DMS53 (cell line): ENCODE results near the gene CAPG.
A peak's percentile ranks its signal among the peaks of the same experiment; 100 is the strongest.
"Not testable (repeated sequence)": the region's sequence is repeated elsewhere in the genome, so short reads cannot be mapped to it uniquely, and the experiment has no call there.

Source experiments
- DNase-seq: peaks from one replicate; lab custom pipeline; 2025; lab: John Stamatoyannopoulos, UW

The CAPG gene, protein sequence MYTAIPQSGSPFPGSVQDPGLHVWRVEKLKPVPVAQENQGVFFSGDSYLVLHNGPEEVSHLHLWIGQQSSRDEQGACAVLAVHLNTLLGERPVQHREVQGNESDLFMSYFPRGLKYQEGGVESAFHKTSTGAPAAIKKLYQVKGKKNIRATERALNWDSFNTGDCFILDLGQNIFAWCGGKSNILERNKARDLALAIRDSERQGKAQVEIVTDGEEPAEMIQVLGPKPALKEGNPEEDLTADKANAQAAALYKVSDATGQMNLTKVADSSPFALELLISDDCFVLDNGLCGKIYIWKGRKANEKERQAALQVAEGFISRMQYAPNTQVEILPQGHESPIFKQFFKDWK

DNA sequence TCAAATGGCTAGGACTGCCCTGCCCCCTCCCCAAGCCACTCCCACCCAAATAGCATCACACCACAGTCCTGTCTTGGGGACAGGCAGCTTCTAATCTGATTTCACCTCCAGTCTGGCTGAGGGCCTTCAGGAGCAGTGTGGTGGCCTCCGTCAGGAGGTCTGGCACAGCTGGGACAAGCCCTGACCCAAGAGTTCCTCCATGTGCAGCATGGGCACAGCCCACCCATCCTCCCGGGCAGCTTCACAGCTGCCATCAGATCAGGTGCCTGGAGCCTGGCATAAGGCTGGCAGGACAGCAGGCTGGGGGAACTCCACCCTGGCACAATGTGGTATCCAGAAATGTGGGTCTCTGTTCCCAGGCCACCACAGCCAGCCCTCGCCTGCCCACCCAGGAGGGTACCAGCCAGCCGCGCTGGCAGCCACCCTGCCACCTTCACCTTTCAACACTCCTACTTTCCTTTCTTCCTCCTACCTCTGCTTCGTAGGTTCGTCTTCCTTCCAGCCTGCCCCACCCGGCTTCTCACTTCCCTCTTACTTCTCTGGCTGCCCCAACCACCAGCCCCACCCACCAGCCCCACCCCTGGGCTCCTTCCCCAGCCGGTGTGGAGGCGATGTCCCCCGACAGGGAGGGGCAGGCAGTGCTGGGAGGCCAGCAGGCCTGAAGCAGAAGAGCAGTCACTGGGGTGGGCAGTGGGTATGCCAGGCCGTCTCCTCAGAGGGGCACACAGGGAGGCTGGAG, at the start of gene CAPG:
TSS of gene CAPG (minus strand) at position 522 of the 739 bp plus-strand sequence. CDS start 8,221 bp downstream, outside the sequence.
- no peak for DNase-seq

DNA sequence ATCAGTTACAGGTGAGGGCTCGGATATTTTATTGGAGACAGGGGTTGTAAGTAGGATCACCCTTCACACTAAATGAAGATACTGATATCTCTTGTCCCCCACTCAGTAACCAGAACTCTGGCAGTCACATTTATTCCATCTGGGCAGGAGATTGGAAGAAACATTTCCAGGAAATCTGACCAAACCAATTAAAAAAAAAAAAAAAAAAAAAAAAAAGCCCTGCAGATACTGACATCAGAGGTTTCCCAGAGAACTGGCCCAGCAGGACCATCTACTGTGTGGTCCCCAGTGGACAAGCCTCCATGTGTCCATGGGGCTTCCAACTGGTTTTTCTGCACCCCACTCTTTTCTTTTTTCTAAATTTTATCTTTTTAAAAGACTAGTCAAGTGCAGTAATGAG, 49.6 kb upstream of the CAPG start:
- no peak for DNase-seq

DNA sequence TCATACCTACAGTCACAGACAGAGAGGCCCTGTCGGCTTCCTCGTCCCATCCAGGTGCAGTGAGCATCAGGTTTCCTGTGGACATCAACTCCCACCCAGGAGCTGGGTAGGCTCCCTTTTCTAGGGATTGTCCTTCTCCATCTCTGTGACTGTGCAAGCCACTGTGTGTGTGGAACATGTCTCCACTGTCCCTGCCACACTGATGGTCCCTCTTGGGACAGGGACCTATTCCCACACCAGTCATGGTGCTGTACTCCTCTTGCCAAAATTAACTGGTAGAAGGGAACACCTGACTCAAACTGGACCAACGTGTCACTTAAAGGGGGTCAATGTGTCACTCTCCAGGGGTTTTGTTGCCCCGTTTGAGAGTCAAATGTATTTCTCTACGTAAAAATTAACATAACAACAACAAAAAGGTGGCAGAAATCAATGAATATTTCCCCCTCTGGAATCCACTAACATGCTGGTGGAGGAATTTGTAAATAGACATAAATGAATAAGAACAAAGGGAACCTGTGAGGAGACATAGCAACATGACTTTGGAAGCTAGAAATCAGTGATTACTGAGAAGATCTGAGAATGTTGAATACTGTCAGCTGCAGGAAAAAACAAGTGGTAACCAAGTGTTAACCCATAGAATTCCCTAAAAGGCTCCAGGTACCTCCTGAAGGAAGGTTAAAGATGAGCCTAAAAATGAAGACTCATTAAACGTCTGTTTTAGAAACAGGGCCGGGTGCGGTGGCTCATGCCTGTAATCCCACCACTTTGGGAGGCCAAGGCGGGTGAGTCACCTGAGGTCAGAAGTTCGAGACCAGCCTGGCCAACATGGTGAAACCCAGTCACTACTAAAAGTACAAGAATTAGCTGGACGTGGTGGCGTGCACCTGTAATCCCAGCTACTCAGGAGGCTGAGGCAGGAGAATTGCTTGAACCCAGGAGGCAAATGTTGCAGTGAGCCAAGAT, 48.7 kb upstream of the CAPG start:
- DNase-seq, result no peak

DNA sequence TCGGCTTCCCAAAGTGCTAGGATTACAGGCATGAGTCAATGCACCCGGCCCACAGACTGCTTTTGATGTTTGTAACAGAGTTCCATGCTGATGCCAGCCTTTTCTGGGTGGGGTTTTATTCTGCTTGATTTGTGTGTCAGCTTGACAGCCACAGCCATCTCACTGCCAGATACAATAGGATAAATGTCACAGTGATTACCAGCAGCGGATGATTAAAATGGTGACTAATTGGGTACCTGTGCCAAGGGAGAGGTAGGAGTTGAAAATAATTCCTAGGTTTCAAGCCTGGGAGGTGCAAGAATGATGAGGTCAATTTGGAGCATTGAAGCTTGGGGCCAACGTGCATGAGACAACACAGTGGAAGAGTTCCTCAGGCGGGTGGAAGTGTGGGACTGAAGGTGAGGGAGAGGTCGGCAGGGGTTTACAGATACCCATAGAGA, 47.7 kb upstream of the CAPG start:
- DNase-seq, result no peak

DNA sequence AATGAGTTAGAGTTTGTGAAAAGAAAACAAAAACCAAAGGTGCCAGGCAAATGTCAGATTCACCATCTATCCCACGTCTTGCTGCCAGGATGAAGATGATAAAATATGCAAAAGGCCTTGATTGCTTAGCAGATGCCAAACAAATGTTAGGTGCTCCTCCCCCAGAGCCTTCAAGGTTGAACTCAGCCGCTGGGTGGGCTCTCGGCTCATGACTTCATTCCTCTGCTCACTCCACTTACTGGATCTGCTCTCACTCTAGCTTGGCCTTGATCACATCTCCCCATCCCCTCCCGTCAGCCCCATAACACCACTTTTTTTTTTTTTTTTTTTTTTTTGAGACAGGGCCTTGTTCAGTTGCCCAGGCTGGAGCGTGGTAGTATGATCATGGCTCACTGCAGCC, 46.9 kb upstream of the CAPG start:
- DNase-seq, result no peak

DNA sequence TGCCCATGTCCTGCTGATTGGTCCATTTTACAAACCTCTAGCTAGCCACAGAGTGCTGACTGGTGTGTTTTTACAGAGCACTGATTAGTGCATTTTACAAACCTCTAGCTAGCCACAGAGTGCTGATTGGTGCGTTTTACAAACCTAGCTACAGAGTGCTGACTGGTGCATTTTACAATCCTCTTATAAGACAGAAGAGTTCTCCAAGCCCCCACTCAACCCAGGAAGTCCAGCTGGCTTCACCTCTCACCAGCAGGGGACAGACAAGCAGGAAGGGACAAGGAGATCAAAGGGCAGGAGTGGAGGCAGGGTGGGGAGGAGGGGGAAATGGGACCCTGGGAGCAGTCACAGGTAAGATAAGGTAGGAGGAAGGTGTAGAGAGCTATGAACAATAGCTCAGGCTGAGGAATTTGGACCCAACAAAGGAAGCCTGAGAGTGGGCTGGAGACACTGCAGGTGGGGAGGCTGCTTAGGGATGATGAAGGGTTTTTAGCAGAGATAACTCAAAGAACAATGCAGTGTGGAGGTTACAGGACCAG, 45.5 kb upstream of the CAPG start:
- peak; percentile 46 for DNase-seq

DNA sequence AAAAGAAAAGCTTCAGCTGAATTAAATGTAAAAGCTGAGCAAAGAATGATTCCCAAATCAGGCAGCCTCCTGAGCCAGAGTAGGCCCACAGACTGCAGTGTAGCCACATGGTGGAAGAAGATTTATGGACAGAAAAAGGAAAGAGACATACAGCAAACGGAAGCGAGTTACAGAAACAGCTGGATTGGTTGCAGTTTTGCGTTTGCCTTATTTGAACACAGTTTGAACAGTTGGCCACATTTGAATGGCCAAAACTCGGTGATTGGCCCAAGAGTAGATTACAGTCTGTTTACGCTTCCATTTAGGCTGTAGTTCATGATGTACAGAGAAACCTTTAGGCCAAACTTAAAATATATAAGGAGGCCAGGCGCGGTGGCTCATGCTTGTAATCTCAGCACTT, 43.4 kb upstream of the CAPG start:
- no peak for DNase-seq

DNA sequence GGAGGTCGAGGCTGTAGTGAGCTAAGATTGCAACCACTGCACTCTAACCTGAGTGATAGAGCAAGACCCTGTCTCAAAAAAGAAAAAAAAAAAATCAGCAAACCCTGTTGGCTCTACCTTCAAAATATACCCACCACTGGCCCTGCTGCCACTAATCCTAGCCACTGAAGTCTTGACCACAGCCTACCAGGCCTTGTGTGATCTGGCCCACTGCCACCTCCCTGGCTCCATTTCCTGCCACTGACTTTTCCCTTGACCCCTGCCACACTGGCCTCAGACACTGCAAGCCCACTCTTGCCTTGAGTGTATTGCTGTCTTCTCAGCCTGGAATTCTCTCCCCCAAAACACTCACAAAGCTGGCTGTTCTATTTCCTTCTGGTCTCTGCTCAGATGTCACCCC, 42.1 kb upstream of the CAPG start:
- no peak for DNase-seq

DNA sequence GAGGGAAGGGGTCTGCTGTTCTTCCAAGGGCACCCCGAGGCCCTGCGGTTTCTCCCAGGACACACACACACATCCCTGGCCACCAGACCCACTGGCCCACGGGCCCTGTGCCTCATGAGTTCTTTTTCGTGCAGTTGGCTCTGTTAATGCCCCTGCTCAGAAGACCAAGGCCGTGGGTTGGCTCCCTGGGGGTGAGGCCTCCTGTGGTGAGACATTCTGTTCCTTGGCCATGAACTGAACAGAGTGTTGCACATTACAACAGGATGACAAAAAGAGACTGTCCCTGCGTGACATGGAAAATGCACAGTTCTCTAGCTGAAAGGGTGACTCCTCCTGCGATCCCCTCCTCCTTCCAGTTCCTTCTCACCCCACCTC, 39.0 kb upstream of the CAPG start:
- DNase-seq, result no peak

DNA sequence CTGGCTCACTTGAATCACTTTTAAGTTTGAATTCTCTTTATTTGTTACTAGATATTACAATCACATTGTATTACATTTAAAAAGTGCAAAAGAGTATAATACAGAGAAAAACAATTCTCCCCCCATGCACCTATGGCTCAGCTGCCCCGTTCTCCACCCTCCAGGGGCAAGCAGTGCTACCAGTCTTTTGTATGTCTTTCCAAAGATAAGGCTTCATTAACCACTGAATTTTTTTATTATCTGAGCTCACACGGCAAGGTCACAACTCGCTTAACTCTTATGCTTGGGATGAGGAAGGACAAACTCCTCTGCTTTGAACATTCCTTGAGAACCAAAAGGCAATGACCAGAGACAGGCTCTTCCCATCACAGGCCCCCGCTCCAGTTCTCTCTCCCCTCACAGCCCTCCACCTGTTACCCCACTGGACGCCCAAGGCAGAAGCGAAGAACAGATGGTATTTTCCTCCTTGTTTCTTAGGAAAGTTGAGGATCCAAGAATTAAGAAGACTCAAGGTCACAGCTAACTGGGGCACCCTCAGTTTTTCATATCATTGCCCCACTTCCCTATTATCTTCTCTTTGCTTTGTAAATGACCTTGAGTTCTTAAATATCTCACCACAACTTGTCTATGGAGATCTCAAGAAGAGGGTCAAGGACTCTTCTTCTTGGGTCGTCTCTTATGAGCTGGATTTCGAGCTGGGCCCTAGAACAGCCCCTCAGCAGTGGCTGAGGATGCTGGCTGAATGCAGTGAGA, 38.5 kb upstream of the CAPG start:
- DNase-seq, result no peak

DNA sequence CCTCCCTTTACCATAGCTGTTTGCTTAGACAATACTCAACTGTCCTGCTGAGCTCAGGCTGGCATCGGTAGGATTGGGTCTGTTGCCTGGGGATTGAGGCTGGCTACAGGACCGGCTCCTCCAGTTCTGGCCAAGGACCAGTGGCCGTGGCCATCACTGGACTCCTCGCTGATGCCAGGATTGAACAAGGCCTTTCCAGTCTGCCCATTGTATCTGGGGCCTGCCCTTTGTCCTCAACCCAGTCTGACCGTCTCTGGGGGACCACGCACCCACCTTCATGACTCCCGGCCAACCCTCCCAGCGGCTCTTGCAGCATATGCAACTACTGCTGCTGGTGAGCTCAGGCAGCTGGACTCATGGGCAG, 37.0 kb upstream of the CAPG start:
- no peak for DNase-seq

DNA sequence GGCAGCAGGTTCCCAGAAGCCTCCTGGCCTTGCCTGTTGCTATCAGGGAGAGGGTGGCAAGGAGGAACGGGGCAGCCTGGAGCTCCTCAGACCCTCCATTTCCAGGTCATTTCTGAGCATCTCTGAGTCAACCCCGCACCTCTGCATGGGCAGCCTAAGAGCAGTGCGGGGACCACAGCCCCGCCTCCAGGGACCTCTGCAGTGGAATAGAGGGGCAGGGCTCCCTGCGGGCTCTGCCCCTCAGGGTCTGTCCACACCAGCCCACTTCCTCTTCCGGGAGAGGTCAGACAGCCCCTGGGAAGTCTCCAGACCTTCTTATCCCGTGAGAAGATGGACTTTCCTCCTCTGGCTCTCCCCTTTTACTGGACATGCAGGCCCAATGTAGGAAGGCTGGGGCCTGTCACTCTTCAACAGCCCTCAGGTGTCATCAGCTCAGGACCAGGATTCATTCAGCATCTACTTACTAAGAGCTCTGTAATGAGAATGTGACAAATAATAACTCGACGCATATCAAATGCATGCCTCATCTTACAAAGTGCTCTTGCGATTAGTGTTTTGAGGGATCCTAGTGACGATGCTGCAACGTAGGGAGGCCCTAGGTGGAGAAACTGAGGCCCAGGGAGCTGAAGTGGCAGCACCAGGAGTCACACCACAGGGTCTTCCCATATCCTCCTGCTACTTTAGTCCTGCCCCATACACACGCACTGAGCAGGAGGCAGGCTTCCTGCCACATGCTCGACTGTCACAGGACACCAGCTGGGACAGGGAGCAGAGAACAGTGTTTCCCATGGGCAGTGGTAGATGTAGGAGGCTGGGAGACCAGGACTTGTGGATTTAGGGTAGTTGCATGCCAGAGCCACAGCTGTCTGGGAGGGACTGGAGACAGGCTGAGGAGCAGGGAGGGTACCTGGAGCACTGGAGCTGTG, 36.4 kb upstream of the CAPG start:
- no peak for DNase-seq

DNA sequence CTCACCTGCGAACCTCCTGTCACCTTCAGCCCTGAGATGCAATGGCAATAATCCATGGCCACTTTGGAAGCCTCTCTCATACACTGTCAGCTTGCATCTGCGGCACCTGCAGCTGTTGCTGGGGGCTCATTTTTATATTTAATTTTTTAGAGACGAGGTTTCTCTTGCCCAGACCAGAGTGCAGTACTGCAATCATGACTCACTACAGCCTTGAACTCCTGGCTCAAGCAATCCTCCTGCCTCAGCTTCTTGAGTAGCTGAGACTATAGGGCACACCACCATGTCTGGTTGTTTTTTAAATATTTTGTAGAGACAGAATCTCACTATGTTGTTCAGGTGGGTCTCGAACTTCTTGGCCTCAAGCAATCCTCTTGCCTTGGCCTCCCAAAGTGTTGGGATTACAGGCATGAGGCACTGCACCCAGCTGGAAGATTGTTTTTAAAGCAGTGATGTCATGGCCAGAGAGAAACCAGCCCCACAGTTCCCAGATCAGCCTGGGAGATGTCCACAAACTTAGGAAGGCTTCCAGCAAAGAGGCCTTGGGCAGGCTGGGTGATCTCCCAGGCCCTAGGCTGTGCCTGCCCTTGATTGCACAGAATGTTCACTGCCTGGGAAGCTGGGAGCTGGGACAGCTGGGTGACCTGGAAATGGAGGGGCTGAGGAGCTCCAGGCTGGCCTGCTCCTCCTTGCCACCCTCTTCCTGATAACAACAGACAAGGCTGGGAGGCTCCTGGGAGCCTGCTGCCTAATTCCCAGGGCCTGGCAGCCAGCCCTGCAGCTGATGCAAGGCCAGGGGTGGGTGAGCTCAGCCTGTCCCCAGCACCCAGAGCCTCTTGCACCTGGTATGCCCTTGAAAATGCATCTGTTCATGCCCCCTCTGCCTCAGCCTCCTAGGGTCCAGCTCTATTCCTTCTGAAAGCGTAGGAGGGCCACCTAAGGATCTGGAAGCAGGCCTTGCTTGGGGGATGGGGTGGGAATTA, 35.4 kb upstream of the CAPG start:
- peak; percentile 60 for DNase-seq

DNA sequence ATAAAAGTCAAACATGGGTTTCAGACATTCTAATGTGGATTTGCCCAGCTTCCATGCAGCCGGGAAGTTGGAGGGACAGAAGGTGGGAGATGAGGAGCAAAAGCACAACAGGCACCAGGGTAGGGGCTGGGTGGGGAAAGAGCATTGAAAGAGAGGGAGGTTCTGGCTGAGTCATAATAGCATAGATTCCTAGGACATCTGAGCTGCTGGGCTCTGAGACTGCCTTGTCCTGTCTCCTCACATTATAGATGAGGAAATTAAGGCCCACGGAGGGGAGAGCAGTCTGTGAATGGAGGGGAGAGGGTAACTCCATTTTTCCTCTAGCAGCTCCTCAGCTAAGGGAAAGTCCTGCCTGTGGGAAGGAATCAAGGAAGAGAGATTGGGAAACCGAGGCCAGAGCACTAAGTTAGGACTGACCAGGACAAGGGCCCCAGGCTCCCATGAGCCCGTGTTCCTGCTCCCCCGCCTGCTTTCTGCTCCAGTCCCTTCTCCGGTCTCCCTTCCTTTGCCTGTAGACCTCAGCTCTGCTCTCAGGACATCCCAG, 34.5 kb upstream of the CAPG start:
- DNase-seq, result no peak

DNA sequence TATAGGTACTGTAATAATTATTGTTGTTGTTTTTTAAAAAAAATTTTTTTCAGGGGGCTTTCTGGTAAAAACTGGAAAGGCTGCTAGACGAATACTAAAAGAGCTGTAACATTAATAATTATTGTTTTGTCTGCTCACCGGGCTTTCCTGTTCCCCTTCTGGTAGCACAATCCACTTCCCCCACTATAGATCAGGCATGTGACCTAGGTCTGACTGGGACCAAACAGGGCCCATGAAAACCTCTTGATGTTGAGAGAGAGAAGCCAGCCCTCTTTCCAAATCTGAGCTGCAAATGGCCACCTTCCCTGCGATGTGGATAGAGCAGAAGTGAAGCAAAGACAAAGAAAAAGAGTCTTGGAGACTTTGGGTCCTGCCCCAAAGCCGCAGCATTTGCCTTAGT, 31.7 kb upstream of the CAPG start:
- no peak for DNase-seq

DNA sequence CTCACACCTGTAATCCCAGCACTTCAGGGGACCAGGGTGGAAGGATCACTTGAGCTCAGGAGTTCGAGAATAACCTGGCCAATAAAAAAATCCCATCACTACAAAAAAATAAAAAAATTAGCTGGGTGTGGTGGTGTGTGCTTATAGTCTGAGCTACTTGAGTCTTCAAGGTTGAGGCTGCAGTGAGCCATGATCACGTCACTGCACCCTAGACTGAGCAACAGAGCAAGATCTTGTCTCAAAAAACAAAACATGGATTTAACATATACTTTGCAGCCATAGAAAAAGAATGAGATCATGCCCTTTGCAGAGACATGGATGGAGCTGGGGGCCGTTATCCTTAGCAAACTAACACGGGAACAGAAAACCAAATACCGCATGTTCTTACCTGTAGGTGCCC, 30.6 kb upstream of the CAPG start:
- no peak for DNase-seq

DNA sequence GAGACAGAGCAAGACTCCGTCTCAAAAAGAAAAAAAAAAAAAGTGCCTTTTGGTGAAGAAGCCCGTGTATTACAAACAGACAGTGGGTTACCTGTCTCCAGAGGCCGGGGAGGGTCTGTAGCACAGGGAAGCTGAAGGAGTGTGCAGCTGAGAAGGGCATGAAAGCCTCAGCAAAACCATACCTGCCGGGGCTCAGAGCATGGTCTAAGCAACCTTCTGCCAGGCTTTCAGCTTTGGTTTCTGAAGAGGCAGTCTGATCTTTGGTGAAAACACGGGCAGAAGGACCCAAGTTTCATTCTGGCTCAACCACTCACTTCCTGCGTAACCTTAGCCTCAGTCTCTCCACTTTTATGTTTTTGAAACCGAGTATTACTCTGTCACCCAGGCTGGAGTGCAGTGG, 29.8 kb upstream of the CAPG start:
- DNase-seq, result no peak

DNA sequence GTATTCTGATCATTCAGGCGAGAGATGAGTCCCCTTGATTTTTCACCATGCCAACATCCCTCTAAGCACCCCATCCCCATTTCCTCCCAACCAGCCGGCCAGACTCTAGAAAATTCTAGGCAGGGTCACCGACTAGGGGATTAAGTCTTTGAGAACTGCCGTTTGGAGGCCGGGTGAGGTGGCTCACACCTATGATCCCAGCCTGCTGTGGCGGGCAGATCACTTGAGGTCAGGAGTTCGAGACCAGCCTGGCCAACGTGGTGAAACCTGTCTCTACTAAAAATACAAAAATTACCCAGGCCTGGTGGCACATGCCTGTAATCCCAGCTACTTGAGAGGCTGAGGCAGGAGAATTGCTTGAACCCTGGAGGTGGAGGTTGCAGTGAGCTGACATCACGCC, 29.4 kb upstream of the CAPG start:
- not testable (repeated sequence) for DNase-seq

DNA sequence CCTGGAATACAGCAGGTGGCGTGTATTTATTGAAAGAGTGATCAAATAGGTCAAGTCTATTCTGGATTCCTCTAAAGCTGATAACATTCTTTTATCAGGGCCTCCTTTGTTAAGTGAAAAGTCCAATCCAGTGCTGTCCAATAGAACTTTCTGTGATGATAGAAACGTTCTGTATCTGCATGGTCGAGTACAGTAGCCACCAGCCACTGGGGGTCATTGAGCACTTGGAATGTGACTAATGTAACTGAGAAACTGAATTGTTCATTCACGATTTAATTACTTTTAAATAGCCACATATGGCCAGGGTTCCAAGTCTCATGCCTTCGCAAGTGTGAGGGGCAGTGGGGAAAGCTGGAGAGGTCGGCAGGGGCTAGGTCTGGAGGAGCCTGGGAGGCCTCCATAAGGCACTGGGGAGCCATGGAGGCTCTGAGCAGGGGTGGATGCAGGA, 28.9 kb upstream of the CAPG start:
- no peak for DNase-seq
